Fibroblast of mammary gland (primary cell): ENCODE data around the gene TMEM44.
A peak's percentile ranks its signal among the peaks of the same experiment; 100 is the strongest.

Experiments
- DNase-seq: peaks from one replicate; pipeline ENCODE4 v3.0.0-alpha.2; 2010; ENCODE audit warnings: low read depth
- H3K4me3 ChIP-seq: 2 replicates; pipeline ENCODE4 v1.5.1; 2011; ENCODE audit warnings: low read depth, mild to moderate bottlenecking, low read length, moderate library complexity; ENCODE audit not compliant: control insufficient read depth
- TF ChIP-seq, protein P1 (sequence below): conservative IDR thresholded peaks from 2 replicates; pipeline ENCODE4 v1.5.1; 2011; ENCODE audit warnings: low read depth, low read length, inconsistent platforms; ENCODE audit not compliant: control insufficient read depth, insufficient read depth

Gene TMEM44

DNA sequence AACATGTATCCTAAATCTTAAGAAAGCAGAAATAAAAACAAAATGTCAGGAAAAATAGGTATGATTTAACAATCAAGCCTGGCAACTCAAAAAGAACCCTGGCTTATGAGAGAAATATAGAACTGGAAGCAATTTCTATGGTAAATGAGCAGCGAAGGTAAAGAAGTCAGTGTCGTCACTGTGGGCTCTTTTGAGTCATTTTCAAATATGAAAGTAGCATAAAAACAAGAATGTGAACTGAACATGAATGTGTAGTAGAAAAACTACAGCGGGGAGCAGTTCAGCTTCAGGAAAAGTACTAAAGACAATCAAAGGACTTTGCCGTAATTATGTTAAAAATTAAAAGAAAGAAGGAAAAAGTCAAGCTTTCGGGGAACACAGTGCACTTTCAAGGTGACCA is 21.2 kb upstream of the TMEM44 start:
- DNase-seq: no peak
- no peak overlapping the region for H3K4me3 ChIP-seq
- TF ChIP-seq, protein P1, sequence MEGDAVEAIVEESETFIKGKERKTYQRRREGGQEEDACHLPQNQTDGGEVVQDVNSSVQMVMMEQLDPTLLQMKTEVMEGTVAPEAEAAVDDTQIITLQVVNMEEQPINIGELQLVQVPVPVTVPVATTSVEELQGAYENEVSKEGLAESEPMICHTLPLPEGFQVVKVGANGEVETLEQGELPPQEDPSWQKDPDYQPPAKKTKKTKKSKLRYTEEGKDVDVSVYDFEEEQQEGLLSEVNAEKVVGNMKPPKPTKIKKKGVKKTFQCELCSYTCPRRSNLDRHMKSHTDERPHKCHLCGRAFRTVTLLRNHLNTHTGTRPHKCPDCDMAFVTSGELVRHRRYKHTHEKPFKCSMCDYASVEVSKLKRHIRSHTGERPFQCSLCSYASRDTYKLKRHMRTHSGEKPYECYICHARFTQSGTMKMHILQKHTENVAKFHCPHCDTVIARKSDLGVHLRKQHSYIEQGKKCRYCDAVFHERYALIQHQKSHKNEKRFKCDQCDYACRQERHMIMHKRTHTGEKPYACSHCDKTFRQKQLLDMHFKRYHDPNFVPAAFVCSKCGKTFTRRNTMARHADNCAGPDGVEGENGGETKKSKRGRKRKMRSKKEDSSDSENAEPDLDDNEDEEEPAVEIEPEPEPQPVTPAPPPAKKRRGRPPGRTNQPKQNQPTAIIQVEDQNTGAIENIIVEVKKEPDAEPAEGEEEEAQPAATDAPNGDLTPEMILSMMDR: no peak

DNA sequence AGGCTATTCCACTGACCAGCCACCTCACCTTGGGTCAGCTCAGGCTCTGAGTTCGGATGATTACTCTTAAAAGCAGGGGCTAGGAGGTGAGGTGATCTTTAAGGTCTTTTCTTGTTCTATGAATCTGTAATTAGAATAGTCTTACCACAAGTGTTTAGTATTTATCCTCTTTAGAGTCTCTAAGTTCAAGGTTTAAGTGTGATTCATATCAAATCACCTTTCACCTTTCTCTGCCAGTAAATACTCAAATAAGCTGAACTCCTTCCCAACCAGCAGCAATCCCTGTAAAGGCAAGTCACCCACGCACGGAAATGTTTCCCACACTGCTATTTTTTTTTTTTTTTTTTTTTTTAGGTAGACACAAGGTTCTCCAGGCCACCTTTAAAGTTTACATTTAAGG is 14.5 kb upstream of the TMEM44 start:
- TF ChIP-seq, protein P1: no peak
- no peak for DNase-seq
- H3K4me3 ChIP-seq: no peak overlapping the region

DNA sequence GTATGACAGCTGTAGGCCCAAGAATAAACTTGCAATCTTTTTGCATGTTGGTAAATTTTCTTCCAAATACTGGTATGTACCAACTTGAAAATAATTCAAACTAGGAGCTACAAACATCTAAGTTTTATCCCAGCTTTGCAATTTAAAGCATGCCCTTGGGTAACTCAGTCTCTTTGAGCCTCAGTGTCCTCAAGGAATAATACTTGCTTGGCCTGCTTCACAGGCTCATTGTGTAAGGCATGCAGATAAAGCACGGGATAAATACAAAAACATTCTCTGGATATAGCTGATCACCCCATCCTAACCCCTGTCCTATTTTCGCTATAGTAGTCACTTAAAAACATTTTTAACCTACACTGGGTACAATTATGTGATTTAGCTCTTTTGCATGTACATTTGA is 9.6 kb upstream of the TMEM44 start:
- TF ChIP-seq, protein P1: no peak
- DNase-seq: no peak
- H3K4me3 ChIP-seq: no peak overlapping the region

DNA sequence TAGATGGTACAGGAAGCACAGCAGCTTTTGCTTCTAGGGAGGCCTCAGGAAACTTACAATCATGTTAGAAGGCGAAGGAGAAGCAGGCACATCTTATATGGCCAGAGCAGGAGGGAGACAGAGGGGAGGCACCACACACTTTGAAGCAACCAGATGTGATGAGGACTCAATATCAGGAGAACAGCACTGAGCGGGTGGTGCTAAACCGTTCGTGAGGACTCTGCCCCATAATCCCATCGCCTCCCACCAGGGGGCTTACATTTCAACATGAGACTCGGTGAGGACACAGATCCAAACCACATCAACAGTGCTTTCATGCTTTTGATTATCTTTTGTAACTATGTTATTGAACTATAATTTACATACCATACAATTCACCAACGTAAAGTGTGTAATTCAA is 7.6 kb upstream of the TMEM44 start:
- DNase-seq: peak; percentile 30
- H3K4me3 ChIP-seq: no peak overlapping the region

DNA sequence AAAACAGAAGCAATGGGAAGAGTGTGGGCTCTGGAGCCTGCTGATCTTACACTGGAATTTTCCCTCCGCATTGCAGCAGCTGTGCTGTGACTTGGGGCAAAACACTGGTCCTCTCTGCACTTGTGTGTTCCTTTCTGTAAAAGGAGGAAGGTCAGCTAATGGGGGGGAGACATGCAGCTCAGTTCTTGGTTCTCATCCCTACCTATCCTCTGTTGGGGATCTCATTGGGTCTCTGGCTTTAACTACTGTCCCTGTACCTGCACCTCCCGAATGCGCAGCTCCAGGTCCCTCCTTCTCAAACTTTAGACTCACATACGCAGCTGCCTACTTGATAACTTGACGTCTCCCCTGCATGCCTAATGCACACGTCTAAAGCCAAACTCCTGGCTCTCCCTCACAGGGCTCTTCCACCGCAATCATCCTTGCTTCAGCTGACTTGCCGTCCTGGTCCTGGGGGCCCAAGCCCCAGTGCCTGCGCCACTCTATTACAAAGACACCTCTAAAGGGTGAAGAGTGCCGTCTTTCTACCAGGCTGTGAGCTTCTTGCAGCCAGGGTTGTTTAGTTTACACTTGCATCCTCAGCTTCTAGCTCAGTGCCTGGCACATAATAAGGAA is 5.9 kb upstream of the TMEM44 start:
- TF ChIP-seq, protein P1: no peak
- DNase-seq: no peak
- no peak overlapping the region for H3K4me3 ChIP-seq

More for the DNA sequence above, 7.6 kb upstream of the TMEM44 start:
- TF ChIP-seq, protein P1: peak; percentile 41

DNA sequence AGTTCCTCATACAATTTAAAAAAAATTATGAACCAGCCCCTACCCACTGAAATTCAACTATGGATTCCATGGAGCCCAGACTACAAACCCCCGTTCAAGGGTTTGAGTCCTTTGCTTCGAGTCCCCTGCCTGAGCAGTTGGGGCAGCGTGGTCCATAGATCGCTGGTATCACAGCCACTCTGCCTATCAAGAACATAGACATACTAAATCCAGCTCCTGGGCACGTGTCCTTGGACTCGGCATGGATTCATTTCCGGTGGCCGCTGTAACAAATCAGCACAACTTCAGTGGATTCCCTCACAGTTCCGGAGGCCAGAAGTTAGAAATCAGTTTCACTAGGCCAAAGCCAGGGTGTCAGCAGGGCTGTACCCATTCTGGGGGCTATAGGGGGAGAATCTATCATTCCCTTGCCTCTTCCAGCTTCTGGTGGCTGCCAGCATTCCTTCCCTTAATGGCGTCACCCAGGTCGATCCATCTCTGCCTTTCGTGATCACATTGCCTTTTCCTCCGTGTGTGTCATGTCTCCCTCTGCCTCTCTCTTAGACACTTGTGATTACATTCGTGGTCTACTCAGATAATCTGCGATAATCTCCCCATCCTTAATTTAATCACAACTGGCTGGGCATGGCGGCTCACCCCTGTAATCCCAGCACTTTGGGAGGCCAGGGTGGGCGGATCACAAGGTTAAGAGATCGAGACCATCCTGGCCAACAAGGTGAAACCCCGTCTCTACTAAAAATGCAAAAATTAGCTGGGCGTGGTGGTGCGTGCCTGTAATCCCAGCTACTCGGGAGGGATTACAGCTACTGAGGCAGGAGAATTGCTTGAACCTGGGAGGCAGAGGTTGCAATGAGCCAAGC is 4.6 kb upstream of the TMEM44 start:
- TF ChIP-seq, protein P1: no peak
- H3K4me3 ChIP-seq: no peak overlapping the region
- no peak for DNase-seq

DNA sequence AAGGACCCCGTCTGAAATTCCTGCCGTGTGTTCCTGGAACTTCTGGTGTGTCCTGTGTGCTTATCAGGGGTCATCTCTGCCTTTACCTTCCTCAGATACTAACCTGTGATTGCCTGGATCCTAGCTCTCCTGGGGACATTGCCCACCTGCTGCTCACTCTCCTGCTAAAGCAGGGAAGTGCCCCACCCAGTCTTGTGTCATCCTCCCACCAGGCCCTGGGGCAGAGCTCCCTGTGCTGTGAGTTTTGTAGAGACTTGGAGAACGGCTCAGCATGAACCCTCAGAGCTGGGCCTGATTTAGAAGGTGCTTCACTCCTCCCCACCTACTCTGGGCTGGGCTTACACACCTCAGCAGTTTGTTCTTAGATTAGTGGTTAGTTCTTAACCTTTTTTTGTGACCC is 3.8 kb upstream of the TMEM44 start:
- TF ChIP-seq, protein P1: no peak
- no peak overlapping the region for H3K4me3 ChIP-seq

More for the DNA sequence above, 3.8 kb upstream of the TMEM44 start:
- DNase-seq: no peak
